GM19035 (cell line): Measurements from ENCODE around the gene SPHK1.

Experiments
- ATAC-seq: cut with Tn5 transposase; IDR thresholded peaks from one replicate; pipeline ENCODE4 v1.9.1; 2021; ENCODE audit not compliant: unreplicated experiment

SPHK1 gene

DNA sequence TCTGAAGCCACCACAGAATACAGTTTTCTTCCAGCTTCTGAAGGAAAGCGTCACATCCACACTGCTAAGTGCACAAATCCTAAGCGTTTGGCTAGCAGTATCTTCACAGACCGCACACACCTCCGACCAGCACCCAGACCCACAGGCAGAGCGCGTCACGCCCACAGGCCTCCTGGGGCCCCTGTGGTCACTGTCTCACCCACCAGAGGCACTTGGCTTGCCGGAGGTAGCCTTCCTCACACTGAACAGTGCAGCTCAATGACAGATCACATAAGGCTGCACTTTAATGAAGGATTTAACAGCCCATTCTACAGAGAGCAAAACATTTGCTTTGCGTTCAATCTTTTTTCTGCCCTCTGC is 21.2 kb downstream of the SPHK1 start:
- ATAC-seq: no peak

DNA sequence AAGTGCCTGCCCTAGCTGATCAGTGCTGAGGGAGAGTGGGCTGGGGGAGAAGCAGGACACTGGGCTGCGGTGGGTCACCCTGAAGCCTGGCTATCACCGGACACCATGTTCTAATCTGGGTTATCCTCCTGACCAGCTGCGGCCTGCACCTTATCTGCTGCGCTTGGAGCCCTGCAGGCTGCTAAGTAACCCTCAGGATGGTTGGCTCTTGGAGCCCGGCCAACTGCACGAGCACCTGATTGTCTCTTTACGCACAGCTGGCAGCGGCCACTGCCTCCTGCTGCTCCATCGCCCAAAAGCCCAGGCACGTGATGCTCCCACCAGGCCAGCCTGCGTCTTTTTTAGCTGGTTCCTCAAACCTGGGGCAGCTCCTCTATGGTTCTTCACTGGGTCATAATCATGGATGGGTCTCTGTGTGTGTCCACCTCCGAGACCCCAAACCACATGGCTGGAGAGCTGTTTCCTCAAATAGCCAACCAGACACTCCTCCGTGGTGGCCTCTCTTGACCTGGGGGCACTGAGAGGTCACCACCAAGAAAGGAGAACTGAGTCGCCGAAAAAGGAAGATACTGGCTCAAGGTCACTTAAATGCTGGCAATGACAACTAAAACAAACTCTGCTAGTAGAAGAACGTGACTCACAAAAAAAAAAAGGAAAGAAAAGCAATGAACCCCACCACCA is 21.7 kb downstream of the SPHK1 start:
- ATAC-seq: no peak

DNA sequence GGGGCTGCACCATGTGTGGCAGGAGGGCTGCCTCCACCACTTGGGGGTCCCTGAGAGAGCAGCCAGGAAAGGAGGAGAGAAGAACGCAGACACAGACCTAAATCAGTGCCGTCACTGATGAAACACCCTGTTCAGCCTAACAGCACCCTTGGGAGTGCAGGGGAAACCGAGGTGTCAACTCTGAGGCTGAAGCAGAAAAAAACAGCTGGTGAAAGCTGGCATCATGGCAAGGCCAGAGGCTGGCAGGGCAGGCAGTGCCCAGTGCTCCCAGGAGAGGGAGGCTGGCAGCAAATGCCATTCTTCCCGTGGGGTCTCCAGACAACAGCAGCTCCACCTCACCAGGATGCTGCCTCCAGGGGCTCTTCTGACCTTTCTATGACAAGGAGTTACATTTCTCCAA is 23.1 kb downstream of the SPHK1 start:
- ATAC-seq: no peak

DNA sequence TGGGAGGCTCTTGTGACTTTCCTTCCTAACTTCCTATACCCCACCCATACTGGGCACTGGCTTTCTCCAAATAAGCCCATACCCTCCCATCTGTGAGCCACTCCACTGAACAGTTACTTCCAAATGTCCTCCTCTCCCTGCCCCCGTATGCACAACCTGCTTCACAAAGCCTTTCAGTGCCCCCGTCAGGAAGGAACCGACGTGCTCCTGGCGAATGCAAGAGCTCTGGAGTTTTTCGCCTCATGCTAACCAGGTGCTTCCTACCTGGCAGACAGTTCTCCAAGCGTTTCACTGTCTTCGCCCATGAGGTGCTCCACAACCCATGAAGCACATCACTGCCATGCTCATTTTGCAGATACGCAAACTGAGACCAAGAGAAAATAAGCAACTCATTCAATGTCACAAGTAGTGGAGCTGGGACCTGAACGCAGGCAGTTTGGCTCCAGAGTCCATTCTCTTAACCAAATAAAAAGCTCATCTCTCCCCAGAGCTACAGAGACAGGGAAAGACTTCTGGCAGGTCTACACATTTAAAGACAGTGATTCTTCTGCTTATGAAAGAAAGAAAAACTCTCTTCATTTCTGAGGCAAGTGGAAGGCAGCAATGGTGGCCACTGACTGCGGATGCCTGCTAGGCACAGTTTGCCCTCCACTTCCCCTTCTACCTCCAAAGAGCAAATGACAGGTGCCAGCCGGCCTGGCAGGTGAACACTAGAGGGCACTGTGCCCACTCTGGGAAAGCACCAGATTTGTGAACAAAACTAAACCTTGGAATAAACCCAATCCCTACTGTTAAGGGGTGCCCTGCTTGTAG is 23.8 kb downstream of the SPHK1 start:
- no peak for ATAC-seq

DNA sequence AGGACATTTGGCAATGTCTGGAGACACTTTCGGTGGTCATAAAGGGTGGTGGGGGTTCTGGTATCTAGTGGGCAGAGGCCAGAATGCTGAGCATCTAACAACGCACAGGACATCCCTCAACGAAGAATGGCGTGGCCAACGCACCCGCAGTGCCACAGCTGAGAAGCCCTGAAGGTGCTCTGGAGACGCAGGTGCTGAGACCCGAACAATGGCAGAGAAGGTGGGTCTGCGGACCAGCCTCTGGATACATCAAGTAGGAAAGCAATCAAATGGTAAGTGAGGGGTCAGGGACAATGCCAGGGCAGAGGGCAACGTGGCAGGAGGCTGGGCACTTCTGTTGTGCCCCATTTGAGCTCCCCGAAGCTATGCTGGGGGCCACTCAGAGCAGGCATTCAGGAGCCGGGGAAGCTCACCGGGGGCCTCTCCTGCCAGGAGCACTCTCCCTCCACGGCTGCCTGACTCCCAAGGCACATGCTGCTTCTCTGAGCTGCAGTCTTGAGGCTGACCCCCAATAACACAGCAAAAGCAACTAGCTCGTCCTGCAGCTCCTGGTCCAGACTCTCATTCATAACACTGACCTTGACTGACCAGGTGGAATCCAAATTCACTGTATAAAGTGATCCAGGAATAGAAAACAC is 26.0 kb downstream of the SPHK1 start:
- ATAC-seq: no peak

DNA sequence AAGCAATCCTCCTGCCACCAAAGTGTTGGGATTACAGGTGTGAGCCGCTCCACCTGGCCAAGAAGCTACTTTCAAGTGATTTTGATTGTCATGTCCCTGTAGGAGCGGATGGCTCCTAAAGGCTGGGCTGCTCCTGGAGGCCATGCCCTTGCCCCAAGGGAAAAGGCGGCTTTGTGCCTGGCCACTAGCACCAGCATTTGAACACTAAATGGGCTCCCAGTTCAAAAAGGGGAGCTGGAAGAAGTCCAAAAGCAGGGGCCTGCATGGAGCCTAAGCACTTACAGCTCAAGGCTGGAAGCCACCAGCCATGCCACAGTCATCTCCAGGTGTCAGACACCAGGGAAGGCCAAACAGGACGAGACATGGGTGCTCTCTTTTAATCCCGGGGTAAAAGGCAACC is 26.8 kb downstream of the SPHK1 start:
- no peak for ATAC-seq

DNA sequence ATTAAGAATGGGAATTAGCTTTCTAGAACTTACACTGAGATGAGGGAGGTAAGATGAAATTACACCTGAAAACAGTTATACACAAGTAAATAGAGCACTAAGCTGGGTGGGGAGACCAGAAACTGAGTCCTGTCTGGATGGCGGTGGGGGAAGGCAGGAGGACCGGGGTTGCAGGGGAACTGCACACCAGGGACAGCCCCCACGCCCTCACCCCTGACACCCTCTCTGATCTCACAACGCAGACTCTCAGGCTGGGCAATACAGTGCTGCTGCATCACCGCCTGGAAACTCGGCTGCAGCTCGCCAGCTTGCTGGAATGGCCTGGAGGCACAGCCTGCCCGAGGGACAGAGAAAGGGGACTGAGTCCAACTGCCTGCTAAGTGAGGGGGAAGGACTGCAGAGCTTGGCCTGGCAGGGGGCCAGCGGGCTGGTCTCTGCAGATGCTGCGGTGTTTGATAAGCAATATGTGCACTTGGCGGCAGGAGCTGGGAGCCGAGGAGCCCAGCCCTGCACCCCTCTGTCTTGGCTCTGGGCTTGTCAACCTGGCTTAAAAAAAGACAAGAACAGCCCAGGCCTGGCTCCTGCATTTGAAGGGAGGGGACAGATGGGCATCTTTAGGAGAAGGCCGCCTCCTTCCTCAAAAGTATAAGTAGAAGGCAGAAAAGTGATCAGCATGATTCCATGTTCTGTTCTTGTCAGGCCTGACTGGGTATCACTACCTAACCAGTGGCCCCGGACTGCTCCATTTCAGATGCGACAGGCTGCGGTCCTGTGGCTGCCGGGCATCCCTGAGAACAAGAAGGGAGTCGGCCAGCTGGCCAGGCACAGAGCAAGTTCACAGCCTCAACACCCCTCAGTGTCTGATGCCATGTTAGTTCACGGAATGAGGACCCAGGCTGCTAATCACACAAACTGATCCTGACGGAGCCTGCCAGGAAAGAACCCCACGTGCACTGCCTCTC is 30.2 kb downstream of the SPHK1 start:
- ATAC-seq: no peak

DNA sequence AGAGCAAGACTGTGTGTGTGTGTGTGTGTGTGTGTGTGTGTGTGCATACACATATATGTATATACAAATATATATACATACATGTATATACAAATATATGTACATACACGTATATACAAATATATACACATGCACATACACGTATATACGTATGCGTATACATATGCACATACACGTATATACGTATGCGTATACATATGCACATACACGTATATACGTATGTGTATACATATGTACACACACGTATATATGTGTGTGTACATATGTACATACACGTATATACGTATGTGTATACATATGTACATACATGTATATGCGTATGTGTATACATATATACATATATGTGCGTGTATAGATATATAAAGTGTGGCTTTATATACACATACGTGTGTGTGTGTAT is 31.4 kb downstream of the SPHK1 start:
- ATAC-seq: no peak

DNA sequence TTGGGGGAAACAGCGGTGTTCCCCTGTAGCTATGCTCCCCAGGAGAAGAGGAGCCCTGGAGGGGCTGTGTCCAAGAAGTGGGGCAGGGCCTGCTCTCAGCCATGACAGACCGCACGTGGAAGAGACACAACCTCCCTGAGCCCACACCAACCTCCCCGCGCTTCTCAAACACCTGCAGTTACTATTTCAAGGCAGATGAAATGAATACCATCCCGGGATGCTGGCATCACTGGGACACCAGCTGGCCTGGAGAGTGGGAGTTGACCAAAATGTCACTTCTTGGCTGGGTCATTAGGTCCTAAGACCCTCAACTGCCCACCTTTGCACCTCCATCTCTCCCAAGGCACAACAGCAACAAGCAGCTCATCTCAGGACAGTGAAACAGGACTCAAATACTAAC is 32.0 kb downstream of the SPHK1 start:
- ATAC-seq: no peak

DNA sequence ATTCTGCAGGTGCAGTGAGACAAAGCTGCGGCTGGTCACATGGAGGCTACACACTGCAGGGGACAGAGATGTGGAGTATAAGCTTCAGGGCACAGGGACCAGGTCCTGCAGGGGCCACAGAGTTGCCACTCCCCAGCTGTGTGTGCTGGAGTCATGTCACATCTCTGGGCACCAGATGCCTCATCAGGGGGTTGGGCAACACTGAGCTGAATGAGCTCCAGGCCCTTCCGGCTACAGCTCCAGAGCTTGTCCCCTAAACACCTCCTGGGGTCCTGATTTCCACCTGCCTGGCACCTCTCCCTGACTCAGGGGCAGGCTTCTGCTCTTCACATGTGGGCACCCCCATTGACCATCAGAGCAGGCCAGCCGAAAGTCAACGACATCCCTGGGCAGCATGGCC is 32.5 kb downstream of the SPHK1 start:
- no peak for ATAC-seq

DNA sequence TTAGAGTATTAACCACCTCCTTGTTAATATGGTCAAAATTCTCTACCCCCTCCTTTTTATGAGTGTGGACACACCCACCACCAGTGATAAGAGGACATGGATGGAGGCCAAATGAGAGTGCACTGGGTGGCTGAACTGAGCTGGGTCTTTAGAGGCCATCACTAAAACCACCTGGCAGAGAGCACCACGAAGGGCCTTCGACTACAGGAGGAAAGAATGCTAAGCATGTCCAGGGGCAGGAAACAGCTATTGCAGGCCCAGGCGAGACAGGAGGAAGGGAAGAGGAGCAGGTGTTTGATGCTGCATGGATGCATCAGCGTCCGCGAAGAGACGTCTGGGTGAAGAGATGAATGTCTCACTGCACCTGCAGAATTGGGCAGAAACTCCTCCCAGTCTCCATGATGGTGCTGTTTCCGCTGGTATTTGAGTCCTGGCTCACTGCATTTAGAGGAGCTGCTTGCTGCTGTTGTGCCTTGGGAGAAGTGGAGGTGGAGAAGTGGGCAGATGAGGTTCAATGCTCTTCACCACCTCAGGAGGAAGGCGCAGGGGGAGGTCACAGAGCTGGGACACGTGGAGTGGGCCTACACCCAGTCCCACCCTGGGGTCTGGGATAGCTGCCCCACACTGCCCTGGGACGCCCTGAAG is 33.2 kb downstream of the SPHK1 start:
- ATAC-seq: no peak

DNA sequence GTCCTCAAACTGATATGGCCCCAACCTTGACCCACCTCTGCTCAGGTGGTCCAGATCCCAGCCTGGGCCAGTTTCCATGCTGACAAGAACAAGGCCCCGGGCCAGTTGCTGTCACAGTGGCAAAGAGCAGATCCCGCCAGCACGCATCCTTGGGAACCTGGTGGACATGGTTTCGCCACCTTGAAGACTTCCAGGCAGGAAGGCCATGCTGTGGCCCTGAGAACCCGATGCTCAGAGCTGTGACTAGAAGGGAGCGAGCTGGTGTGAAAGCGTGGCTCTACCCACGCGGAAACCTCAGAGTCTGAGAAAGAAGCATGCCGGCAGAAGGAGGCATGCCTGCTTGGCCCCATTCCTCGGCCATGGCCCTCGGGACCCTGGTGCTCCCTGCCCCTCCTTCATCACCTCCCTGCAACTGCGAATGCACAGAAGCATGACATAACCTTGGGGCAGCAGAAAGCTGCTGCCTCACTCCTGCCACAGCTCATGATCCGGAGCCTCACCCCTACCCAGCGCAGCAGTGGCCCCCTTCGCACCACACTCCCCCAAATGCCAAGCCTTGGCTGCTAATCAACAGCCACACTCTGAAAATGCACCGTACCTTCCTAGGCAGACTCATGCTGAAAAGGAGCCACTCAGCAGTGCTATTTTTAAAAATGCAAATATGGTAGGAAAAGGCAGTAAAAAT is 35.3 kb downstream of the SPHK1 start:
- no peak for ATAC-seq

DNA sequence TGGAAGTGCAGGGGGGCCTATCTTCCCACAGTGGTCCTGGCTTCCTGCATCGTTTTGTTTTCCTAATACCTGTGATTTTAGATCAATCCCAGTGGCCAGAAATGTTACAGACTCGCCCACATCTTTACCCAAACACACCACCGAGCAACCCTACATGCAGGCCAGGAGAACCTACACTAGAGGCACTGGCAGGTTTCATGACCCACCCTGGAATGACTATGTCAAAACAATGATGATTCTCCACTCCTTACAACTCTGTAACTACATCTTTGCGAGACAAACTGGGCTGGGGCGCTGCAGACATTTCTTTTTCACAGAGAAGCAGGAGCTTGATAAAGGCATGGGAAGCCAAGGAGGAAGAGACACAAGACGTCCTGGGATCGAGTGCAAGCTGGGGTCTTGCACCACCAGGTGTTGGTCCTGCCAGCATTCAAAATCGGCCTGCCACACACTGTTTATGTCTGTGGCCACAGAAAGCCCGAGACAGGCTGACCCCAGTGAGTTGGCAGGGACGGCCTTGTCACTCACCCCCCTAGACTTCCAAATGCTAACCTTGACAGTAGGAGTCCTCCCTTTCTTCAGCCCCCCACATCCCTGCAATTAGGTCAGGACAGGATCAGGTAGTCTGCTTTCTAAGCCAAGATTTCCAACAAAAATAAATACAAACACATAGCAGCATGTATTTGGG is 36.1 kb downstream of the SPHK1 start:
- ATAC-seq: no peak

DNA sequence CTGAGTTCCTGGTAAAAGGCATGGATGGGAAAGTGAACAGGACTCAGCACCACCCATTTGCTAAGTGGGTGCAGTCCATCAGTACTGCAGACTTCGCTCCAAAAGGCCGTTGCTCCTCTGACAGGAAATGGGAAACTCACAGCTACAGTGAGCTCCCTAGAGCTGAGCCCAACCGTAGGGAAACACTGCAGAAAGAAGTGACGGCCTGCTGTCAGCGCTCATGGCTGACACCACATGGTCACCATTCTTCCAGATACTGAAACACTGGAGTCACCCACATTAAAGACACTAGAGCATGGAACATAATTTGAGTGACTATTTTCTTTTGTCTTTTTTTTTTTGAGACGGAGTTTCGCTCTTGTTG is 36.6 kb downstream of the SPHK1 start:
- no peak for ATAC-seq

DNA sequence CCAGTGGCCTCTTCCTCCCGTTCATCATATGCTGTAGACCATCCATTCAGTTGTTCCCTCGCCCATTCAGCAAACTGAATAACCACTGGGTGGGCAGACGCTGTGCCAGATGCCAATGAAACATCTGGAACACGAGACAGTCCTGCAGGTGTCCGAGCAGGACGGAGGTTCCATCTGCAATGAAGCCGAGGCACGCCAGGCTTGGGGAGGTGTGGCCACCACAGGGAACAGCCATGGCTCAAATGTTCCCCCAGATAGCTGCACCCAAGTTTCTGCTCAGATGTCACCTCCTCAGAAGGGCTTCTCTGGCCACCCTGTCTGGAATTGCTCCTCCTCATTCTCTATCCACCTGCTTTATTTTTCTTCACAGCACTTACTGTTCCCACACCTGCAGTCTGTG is 38.0 kb downstream of the SPHK1 start:
- no peak for ATAC-seq

DNA sequence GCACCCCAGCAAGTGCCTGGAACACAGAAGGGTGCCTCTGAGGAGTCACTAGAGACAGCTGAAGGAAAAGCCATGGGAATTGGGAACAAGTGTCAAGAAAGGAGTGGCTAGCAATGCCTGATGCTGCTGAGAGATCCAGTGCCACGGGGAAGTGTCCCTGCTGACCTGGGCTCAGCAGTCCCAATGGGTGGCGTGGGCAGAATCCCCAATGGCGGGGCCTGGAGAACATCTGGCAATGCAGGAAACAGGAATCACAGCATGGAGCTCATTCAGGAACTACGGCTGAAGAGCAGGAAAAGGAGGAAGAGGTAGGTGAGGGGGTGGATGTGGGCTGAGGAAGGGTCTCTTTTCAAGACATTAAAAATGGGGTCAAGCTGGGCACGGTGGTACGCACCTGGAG is 38.5 kb downstream of the SPHK1 start:
- no peak for ATAC-seq

DNA sequence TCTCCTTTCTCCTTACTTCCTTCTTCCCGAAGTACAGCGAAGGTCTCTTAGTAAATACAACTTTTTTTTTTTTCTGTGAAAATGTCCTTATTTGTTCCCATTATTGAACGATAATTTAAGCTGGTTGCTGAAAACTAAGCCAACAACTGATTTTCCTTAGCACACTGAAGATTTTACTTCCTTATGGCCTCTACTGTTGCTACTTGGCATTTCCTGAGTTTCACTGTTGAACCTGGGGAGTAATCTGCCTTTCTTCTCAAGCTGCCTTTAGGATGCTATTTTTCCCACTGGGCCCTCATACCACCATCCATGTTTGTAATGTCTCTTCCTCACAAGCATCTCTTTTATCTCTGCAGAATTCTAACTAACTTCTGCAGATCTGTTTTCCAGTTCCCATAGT is 42.4 kb downstream of the SPHK1 start:
- ATAC-seq: no peak

DNA sequence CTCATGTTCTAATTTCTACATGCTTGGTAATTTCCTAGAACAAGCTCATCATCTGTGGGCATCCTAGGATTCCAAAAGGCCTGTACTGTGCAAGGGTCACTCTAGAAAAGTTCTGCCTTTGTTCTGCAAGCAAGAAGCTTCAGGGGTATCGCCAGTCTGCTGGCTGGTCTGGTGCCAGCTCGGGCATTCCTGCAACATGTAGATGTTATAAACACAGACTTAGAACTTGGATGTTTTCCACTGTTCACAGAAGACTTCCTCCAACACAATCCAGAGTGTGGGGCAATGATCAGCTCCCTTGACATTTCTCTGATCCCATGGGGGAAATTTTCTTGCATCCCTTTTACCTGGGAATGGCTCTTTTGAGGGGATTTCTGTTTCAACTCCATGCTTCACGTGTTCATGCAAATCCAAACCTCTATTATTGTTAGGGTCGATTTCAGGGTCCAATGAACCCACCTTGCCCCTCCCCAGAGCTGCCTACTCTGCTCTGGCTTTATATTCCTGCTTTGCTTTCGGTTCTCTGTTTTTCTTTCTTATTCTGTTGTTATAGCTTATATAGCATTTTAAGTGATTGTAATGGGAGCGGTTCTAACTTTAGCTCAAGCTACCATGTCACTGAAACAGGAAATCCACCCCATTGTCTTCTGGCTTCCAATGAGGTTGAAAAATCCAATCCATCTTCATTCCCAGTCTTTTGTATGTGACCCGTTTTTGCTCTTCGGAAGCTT is 43.3 kb downstream of the SPHK1 start:
- no peak for ATAC-seq

DNA sequence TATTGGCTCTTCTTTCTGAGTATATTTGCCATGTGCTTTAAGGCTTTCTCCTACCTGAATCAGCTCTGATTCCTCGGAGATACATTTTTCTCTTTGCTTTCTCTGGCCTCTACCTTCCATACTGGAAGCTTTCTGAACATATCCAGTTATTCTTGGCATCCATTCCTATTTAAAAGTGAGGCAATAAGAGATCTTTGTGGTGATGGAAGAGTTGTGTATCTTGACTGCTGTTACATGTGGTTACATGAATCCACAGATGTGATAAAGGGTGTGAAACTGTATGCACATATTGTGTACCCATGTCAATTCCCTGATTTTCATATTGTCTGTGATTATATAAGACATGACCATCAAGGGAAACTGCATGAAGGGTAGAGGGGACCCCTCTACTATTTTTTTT is 44.1 kb downstream of the SPHK1 start:
- ATAC-seq: no peak
